GM12872 (cell line): ENCODE measurements around the gene RYR3.
A peak's percentile ranks its signal among the peaks of the same experiment; 100 is the strongest.

Experiments used
- CTCF ChIP-seq: IDR thresholded peaks from 3 replicates; pipeline ENCODE4 v1.5.1; 2011; ENCODE audit warnings: low read depth, mild to moderate bottlenecking, low read length, moderate library complexity; ENCODE audit not compliant: insufficient read depth

Gene RYR3

GRCh38 chr15:33660151-33660550 lies 349.4 kb downstream of the RYR3 start:
- no peak for TF ChIP-seq CTCF

- no peak for TF ChIP-seq CTCF
Observed at GRCh38 chr15:33662014-33662413, 351.2 kb downstream of the RYR3 start.

GRCh38 chr15:33664947-33665346 lies 354.2 kb downstream of the RYR3 start:
- no peak for TF ChIP-seq CTCF

GRCh38 chr15:33670567-33670966 lies 359.8 kb downstream of the RYR3 start:
- no peak for TF ChIP-seq CTCF

- TF ChIP-seq CTCF: no peak
Observed at GRCh38 chr15:33671456-33671855, 360.7 kb downstream of the RYR3 start.

- TF ChIP-seq CTCF: peak; percentile 59; the same call in 2 of the 3 replicates
Observed at GRCh38 chr15:33675246-33675645, 364.5 kb downstream of the RYR3 start.

GRCh38 chr15:33677238-33677830 lies 366.6 kb downstream of the RYR3 start:
- no peak for TF ChIP-seq CTCF

- no peak for TF ChIP-seq CTCF
Observed at GRCh38 chr15:33678176-33678575, 367.4 kb downstream of the RYR3 start.
